ENCODE results near the gene FAM50B. TPM values are rescaled to one million over a fixed set of nuclear protein-coding genes. Genes with fewer than 3 reads are reported as not detected.

The FAM50B gene
- total RNA-seq, 6 experiments from 2014 or later: 3.6 to 11.1 (median 8.5) TPM

DNA sequence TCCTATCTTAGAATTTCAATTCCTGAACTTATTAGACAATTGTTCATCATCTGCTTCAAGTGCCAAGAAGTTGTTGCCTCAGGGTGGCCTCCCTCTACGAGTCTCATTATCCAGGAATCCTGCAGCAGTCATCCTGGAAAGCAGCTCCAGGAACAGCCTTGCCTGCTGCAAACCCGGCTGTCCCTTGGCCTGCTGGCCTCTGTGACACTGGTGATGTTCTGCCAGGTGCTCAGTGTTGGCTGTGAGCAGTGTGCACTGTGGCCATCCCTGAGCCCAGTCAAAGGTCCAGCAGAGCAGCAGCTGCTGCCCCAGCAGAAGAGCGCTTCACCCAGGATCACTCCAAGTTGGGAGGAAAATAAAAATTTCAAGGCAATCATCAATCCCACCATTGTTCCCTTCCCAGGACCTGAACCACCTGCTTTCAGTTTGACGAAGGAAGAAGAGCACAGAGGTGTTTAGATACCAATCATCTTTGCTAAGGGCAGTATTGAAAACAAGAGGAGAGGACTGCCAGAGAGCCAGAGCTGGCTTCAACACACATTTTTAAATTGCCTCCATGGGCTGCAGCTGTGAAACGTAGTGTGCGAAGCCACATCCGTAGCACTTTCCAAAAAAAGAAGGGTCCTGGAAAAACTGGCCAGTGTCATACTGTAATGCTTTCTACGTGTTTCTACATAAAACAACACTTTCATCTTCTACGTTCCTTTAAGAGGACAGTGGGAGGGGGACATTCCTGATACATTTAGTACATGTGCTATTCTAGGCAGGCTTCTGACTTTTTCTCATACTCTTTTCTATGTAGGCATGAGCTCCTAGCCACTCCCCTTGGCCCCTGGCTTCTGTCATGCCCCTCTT lies 7.2 kb upstream of the FAM50B start:
- H3K27ac ChIP-seq: peak overlapping the region; percentile 81 to 92 (median 85)
- no peaks in the 10 kb centered on the region for H3K27me3 ChIP-seq
- H3K9me3 ChIP-seq: no peaks in the 10 kb centered on the region
- TF ChIP-seq CTCF (IDR thresholded peaks at IDR 0.05): peak in 1 of 4 donors; percentile 8
- TF ChIP-seq POLR2A (IDR thresholded peaks at IDR 0.05): peak; percentile 93
- H3K4me1 ChIP-seq: peaks cover 0 to 37% (median 16%) of the 10 kb centered on the region in 4 donors
- H3K4me3 ChIP-seq: no peak overlapping the region
- 19% methylated on average over 9 of the region's 9 CpGs for WGBS (ENCODE audit: insufficient coverage, low coverage, low lambda C conversion rate, missing lambda C conversion rate)
- ATAC-seq (peak; percentile 81 to 91 (median 84)), DNase-seq (peak; percentile 86 to 95 (median 95))
- intact Hi-C loops (cut with DNase I): no loop called here
- H3K36me3 ChIP-seq: no peaks in the 10 kb centered on the region

GRCh38 chr6:3843379-3844096 lies 5.6 kb upstream of the FAM50B start:
- ATAC-seq (no peak), DNase-seq (no peak)
- Histone ChIP-seq H3K4me3 (no peak overlapping the region), H3K27me3 (no peaks in the 10 kb centered on the region), H3K36me3 (no peaks in the 10 kb centered on the region), H3K4me1 (peaks cover 0 to 46% (median 22%) of the 10 kb centered on the region in 4 donors), H3K27ac (peak overlapping the region in 2 of 3 donors; percentile 11 to 92), H3K9me3 (no peaks in the 10 kb centered on the region)
- TF ChIP-seq CTCF (IDR thresholded peaks at IDR 0.05): no peak
- TF ChIP-seq POLR2A (IDR thresholded peaks at IDR 0.05): no peak
- WGBS (ENCODE audit: insufficient coverage, low coverage, low lambda C conversion rate, missing lambda C conversion rate): 72% methylated on average over 7 of the region's 9 CpGs
- intact Hi-C loops (cut with DNase I): no loop called here

DNA sequence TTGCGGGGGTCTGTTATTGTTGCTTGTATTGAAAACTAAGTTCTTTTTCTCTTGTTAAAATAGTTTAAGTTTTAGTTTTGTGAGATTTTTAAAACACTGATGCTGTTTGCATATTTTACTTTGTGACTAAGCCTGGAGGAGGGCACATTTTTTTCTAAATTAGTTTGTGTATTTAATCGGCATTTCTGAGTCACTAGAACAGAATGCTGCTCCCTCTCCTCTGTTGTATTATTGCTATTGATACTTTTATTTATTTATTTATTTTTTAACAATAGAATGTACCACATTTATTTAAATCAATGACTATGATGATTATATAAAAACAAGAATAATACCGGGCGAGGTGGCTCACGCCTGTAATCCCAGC lies 5.1 kb upstream of the FAM50B start:
- intact Hi-C loops (cut with DNase I): no loop called here
- TF ChIP-seq CTCF (IDR thresholded peaks at IDR 0.05) (no peak), POLR2A (IDR thresholded peaks at IDR 0.05) (no peak)
- Histone ChIP-seq H3K36me3 (no peaks in the 10 kb centered on the region), H3K9me3 (no peaks in the 10 kb centered on the region), H3K27me3 (no peaks in the 10 kb centered on the region), H3K4me3 (no peak overlapping the region), H3K27ac (no peak overlapping the region), H3K4me1 (peaks cover 0 to 44% (median 20%) of the 10 kb centered on the region in 4 donors)
- DNase-seq: no peak
- 79% methylated on average over 3 of the region's 5 CpGs for WGBS (ENCODE audit: insufficient coverage, low coverage, low lambda C conversion rate, missing lambda C conversion rate)
- no peak for ATAC-seq

- WGBS (ENCODE audit: insufficient coverage, low coverage, low lambda C conversion rate, missing lambda C conversion rate): 4% methylated on average over 3 of the region's 3 CpGs
- ATAC-seq (peak in 2 of 4 donors; percentile 12 to 36), DNase-seq (no peak)
- H3K4me3 ChIP-seq: no peak overlapping the region
- peaks cover 0 to 40% (median 14%) of the 10 kb centered on the region in 4 donors for H3K4me1 ChIP-seq
- H3K36me3 ChIP-seq: no peaks in the 10 kb centered on the region
- H3K27ac ChIP-seq: peak overlapping the region; percentile 69 to 83 (median 79)
- intact Hi-C loops (cut with DNase I): no loop called here
- no peak for TF ChIP-seq CTCF (IDR thresholded peaks at IDR 0.05)
- no peak for TF ChIP-seq POLR2A (IDR thresholded peaks at IDR 0.05)
- no peaks in the 10 kb centered on the region for H3K9me3 ChIP-seq
- no peaks in the 10 kb centered on the region for H3K27me3 ChIP-seq
Observed at GRCh38 chr6:3847521-3847920, 1.7 kb upstream of the FAM50B start.

Measured in right lobe of liver (tissue), 6 donors.